ENCODE data around the gene AOPEP. TPM values are rescaled to one million over a fixed set of nuclear protein-coding genes. Genes with fewer than 3 reads are reported as not detected.

The AOPEP gene
- total RNA-seq, 1 experiment from 2014 or later, result 14.4 TPM

DNA sequence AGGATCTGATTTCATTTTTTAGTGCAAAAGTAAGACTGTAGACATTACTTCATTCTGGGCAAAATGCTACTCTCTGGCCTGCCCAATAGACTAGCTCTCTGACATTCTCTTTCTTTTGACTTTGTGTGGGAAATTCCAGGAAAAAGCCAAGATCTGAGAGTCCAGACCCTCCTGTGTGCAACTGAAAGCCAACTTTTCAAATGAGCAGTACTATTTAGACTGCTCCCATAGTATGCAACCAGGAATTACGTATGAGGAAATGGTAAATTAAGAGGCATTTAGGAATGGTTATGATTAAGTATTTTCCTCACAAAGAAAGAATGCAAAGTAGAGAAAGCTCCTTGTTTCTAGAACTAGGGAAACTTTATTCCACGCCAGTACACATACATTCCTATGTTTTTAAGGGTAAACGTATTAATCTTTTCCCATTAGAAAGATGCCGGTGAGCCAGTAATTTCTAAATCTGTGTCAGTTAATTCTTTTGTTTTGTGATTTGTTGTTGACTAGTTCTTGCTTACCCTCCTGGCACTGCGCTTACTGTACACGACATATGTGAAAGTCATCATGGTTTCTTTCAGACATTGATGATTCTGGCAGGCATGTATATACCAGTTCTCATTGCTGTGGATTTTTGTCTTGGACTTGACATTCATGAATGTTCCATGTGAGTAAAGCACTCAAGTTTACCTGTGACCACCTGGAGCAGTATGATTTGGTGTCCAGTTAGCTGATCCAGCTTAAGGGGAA, 56.0 kb downstream of the AOPEP start:
- TF ChIP-seq ZNF512 (CRISPR knock-in tag; IDR thresholded peaks at IDR 0.05; ENCODE audit: borderline replicate concordance), result no peak
- no peak for TF ChIP-seq TEAD4 (CRISPR knock-in tag; IDR thresholded peaks at IDR 0.05)
- H3K27me3 Mint-ChIP-seq (ENCODE audit: low read depth), result no peaks in the 10 kb centered on the region; the same call in 1 of the 2 replicates
- DNase-seq (ENCODE audit: low spot score) (no peak), ATAC-seq (no peak)
- H3K27ac Mint-ChIP-seq, result no peak overlapping the region; the same call in 1 of the 2 replicates
- H3K4me3 Mint-ChIP-seq, result no peak overlapping the region
- H3K4me1 Mint-ChIP-seq, result peaks cover 20% of the 10 kb centered on the region
- ChIA-PET POLR2A (no interaction called here), CTCF (interaction anchor here (1.5 to 1.6 kb wide), 2 partner anchors 345 to 385 kb away, joined by 3 to 5 read pairs; no protein-coding TSS in a partner anchor)
- H3K36me3 Mint-ChIP-seq, result no peaks in the 10 kb centered on the region
- no peaks in the 10 kb centered on the region for H3K9me3 Mint-ChIP-seq

GRCh38 chr9:94783102-94783682, 56.7 kb downstream of the AOPEP start:
- H3K4me1 Mint-ChIP-seq, result peaks cover 20% of the 10 kb centered on the region
- ChIA-PET CTCF (interaction anchor here (1.4 to 1.6 kb wide), 3 partner anchors 345 to 384 kb away, joined by 3 to 5 read pairs (median 5); no protein-coding TSS in a partner anchor), POLR2A (no interaction called here)
- TF ChIP-seq CTCF (IDR thresholded peaks at IDR 0.05) (peak; percentile 56), HMGXB4 (CRISPR knock-in tag; IDR thresholded peaks at IDR 0.05) (peak; percentile 32; the same call in 1 of the 2 replicates), GABPB1 (CRISPR knock-in tag; IDR thresholded peaks at IDR 0.05) (peak; percentile 22; the same call in 1 of the 2 replicates), ESRRA (CRISPR knock-in tag; IDR thresholded peaks at IDR 0.05; ENCODE audit: borderline replicate concordance) (peak; percentile 60; the same call in 1 of the 2 replicates)
- TF ChIP-seq, protein P1, sequence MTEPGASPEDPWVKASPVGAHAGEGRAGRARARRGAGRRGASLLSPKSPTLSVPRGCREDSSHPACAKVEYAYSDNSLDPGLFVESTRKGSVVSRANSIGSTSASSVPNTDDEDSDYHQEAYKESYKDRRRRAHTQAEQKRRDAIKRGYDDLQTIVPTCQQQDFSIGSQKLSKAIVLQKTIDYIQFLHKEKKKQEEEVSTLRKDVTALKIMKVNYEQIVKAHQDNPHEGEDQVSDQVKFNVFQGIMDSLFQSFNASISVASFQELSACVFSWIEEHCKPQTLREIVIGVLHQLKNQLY (CRISPR knock-in tag; IDR thresholded peaks at IDR 0.05), result no peak
- TF ChIP-seq, protein P2, sequence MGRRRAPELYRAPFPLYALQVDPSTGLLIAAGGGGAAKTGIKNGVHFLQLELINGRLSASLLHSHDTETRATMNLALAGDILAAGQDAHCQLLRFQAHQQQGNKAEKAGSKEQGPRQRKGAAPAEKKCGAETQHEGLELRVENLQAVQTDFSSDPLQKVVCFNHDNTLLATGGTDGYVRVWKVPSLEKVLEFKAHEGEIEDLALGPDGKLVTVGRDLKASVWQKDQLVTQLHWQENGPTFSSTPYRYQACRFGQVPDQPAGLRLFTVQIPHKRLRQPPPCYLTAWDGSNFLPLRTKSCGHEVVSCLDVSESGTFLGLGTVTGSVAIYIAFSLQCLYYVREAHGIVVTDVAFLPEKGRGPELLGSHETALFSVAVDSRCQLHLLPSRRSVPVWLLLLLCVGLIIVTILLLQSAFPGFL (CRISPR knock-in tag; IDR thresholded peaks at IDR 0.05; ENCODE audit: borderline replicate concordance), result no peak
- TF ChIP-seq, protein P3, sequence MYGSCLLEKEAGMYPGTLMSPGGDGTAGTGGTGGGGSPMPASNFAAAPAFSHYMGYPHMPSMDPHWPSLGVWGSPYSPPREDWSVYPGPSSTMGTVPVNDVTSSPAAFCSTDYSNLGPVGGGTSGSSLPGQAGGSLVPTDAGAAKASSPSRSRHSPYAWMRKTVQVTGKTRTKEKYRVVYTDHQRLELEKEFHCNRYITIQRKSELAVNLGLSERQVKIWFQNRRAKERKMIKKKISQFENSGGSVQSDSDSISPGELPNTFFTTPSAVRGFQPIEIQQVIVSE (CRISPR knock-in tag; IDR thresholded peaks at IDR 0.05; ENCODE audit: borderline replicate concordance), result no peak
- no peaks in the 10 kb centered on the region for H3K36me3 Mint-ChIP-seq
- H3K4me3 Mint-ChIP-seq, result no peak overlapping the region
- peak; percentile 66 for DNase-seq (ENCODE audit: low spot score)
- no peaks in the 10 kb centered on the region; the same call in 1 of the 2 replicates for H3K27me3 Mint-ChIP-seq (ENCODE audit: low read depth)
- no peaks in the 10 kb centered on the region for H3K9me3 Mint-ChIP-seq
- ATAC-seq, result peak; percentile 93
- no peak overlapping the region for H3K27ac Mint-ChIP-seq

DNA sequence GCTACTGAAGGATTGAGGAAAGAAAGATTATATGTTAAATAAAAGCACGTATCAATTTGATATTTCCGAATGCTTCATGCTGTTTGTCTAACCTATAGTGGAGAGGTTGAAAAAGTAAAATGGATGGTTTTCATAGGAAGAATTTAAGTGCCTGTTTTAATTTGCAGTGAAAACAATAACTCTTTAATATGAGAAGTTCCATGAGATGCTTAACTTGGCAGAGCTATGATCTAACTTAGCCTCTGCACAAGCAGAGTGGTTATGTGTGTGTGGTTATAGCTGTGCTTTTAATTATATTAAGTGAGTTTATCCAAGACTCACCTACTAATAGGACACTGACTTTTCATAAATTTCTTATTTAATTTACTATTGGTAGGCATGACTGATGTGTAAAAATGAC, 57.4 kb downstream of the AOPEP start:
- POLR2A ChIA-PET, result no interaction called here
- TF ChIP-seq, protein P4, sequence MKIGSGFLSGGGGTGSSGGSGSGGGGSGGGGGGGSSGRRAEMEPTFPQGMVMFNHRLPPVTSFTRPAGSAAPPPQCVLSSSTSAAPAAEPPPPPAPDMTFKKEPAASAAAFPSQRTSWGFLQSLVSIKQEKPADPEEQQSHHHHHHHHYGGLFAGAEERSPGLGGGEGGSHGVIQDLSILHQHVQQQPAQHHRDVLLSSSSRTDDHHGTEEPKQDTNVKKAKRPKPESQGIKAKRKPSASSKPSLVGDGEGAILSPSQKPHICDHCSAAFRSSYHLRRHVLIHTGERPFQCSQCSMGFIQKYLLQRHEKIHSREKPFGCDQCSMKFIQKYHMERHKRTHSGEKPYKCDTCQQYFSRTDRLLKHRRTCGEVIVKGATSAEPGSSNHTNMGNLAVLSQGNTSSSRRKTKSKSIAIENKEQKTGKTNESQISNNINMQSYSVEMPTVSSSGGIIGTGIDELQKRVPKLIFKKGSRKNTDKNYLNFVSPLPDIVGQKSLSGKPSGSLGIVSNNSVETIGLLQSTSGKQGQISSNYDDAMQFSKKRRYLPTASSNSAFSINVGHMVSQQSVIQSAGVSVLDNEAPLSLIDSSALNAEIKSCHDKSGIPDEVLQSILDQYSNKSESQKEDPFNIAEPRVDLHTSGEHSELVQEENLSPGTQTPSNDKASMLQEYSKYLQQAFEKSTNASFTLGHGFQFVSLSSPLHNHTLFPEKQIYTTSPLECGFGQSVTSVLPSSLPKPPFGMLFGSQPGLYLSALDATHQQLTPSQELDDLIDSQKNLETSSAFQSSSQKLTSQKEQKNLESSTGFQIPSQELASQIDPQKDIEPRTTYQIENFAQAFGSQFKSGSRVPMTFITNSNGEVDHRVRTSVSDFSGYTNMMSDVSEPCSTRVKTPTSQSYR (CRISPR knock-in tag; IDR thresholded peaks at IDR 0.05), result no peak
- TF ChIP-seq NFYB (CRISPR knock-in tag; conservative IDR thresholded peaks at IDR 0.05; ENCODE audit: low read depth), result no peak
- TF ChIP-seq, protein P5, sequence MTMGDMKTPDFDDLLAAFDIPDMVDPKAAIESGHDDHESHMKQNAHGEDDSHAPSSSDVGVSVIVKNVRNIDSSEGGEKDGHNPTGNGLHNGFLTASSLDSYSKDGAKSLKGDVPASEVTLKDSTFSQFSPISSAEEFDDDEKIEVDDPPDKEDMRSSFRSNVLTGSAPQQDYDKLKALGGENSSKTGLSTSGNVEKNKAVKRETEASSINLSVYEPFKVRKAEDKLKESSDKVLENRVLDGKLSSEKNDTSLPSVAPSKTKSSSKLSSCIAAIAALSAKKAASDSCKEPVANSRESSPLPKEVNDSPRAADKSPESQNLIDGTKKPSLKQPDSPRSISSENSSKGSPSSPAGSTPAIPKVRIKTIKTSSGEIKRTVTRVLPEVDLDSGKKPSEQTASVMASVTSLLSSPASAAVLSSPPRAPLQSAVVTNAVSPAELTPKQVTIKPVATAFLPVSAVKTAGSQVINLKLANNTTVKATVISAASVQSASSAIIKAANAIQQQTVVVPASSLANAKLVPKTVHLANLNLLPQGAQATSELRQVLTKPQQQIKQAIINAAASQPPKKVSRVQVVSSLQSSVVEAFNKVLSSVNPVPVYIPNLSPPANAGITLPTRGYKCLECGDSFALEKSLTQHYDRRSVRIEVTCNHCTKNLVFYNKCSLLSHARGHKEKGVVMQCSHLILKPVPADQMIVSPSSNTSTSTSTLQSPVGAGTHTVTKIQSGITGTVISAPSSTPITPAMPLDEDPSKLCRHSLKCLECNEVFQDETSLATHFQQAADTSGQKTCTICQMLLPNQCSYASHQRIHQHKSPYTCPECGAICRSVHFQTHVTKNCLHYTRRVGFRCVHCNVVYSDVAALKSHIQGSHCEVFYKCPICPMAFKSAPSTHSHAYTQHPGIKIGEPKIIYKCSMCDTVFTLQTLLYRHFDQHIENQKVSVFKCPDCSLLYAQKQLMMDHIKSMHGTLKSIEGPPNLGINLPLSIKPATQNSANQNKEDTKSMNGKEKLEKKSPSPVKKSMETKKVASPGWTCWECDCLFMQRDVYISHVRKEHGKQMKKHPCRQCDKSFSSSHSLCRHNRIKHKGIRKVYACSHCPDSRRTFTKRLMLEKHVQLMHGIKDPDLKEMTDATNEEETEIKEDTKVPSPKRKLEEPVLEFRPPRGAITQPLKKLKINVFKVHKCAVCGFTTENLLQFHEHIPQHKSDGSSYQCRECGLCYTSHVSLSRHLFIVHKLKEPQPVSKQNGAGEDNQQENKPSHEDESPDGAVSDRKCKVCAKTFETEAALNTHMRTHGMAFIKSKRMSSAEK (CRISPR knock-in tag; IDR thresholded peaks at IDR 0.05; ENCODE audit: borderline replicate concordance), result no peak
- no peak for TF ChIP-seq ZNF138 (CRISPR knock-in tag; conservative IDR thresholded peaks at IDR 0.05)

More for the DNA sequence above, 57.4 kb downstream of the AOPEP start:
- CTCF ChIA-PET, result interaction anchor here (1.4 to 1.6 kb wide), 5 partner anchors 262 to 384 kb away, joined by 3 to 5 read pairs (median 4); no protein-coding TSS in a partner anchor
- Mint-ChIP-seq H3K27me3 (ENCODE audit: low read depth) (no peaks in the 10 kb centered on the region; the same call in 1 of the 2 replicates), H3K4me3 (no peak overlapping the region), H3K4me1 (peaks cover 20% of the 10 kb centered on the region), H3K27ac (no peak overlapping the region), H3K9me3 (no peaks in the 10 kb centered on the region), H3K36me3 (no peaks in the 10 kb centered on the region)
- no peak for ATAC-seq
- DNase-seq (ENCODE audit: low spot score), result no peak

Measured in WTC11 (cell line).